H9 (cell line): ENCODE measurements around the gene LINGO4. TPM values are rescaled to one million over a fixed set of nuclear protein-coding genes. Genes with fewer than 3 reads are reported as not detected.
"Not testable (repeated sequence)": the region's sequence is repeated elsewhere in the genome, so short reads cannot be mapped to it uniquely, and the experiment has no call there.

Source experiments
- DNase-seq: peaks from one replicate; pipeline ENCODE4 v3.0.0-alpha.2; 2017
- H2AFZ ChIP-seq: one replicate; pipeline ENCODE4 v1.6.1; 2013; ENCODE audit warnings: mild to moderate bottlenecking, low read length, control low read depth, moderate library complexity
- H2AK5ac ChIP-seq: 2 replicates; pipeline ENCODE4 v1.6.1; 2013; ENCODE audit warnings: low read length, control low read depth, mixed read lengths; ENCODE audit not compliant: insufficient read length
- H2BK120ac ChIP-seq: one replicate; pipeline ENCODE4 v1.6.1; 2013; ENCODE audit warnings: low read depth, mild to moderate bottlenecking, low read length, control low read depth, inconsistent platforms; ENCODE audit not compliant: poor library complexity, severe bottlenecking
- H2BK12ac ChIP-seq: 2 replicates; pipeline ENCODE4 v1.6.1; 2013; ENCODE audit warnings: low read length, control low read depth, mixed read lengths, low read depth; ENCODE audit not compliant: insufficient read length
- H2BK15ac ChIP-seq: 2 replicates; pipeline ENCODE4 v1.6.1; 2013; ENCODE audit warnings: low read depth, low read length, control low read depth
- H2BK20ac ChIP-seq: one replicate; pipeline ENCODE4 v1.6.1; 2013; ENCODE audit warnings: low read depth, mild to moderate bottlenecking, low read length, control low read depth, inconsistent platforms; ENCODE audit not compliant: poor library complexity, severe bottlenecking
- H2BK5ac ChIP-seq: 2 replicates; pipeline ENCODE4 v1.6.1; 2013; ENCODE audit warnings: low read length, control low read depth, mixed read lengths; ENCODE audit not compliant: insufficient read length
- H3K14ac ChIP-seq: 2 replicates; pipeline ENCODE4 v1.6.1; 2013; ENCODE audit warnings: low read length, control low read depth; ENCODE audit not compliant: insufficient read depth
- H3K18ac ChIP-seq: 2 replicates; pipeline ENCODE4 v1.6.1; 2013; ENCODE audit warnings: low read depth, mild to moderate bottlenecking, mixed read lengths, low read length, control low read depth; ENCODE audit not compliant: insufficient read length
- H3K23ac ChIP-seq: 2 replicates; pipeline ENCODE4 v1.6.1; 2013; ENCODE audit warnings: low read length, control low read depth, mixed read lengths, low read depth; ENCODE audit not compliant: insufficient read length
- H3K23me2 ChIP-seq: 2 replicates; pipeline ENCODE4 v1.6.1; 2013; ENCODE audit warnings: low read depth, mild to moderate bottlenecking, mixed read lengths, low read length, control low read depth; ENCODE audit not compliant: insufficient read length, poor library complexity, severe bottlenecking
- H3K27ac ChIP-seq: 2 replicates; pipeline ENCODE4 v1.5.1; 2013; ENCODE audit warnings: low read length, control low read depth, mixed read lengths, low read depth; ENCODE audit not compliant: insufficient read length
- H3K27me3 ChIP-seq: 2 replicates; pipeline ENCODE4 v1.6.1; 2013; ENCODE audit warnings: low read length, control low read depth, inconsistent platforms; ENCODE audit not compliant: insufficient read depth
- H3K4ac ChIP-seq: 2 replicates; pipeline ENCODE4 v1.6.1; 2013; ENCODE audit warnings: low read depth, mild to moderate bottlenecking, control low read depth, inconsistent platforms, low read length, moderate library complexity
- H3K4me1 ChIP-seq: 2 replicates; pipeline ENCODE4 v1.6.1; 2013; ENCODE audit warnings: low read length, control low read depth, inconsistent platforms; ENCODE audit not compliant: insufficient read depth
- H3K4me2 ChIP-seq: 2 replicates; pipeline ENCODE4 v1.6.1; 2013; ENCODE audit warnings: low read length, control low read depth, mixed read lengths; ENCODE audit not compliant: insufficient read length, insufficient read depth
- H3K56ac ChIP-seq: 2 replicates; pipeline ENCODE4 v1.6.1; 2013; ENCODE audit warnings: low read depth, mild to moderate bottlenecking, mixed read lengths, low read length, control low read depth; ENCODE audit not compliant: insufficient read length
- H3K79me1 ChIP-seq: 2 replicates; pipeline ENCODE4 v1.6.1; 2013; ENCODE audit warnings: low read depth, mild to moderate bottlenecking, moderate library complexity, low read length, control low read depth, inconsistent platforms; ENCODE audit not compliant: insufficient read depth, poor library complexity, severe bottlenecking
- H3K79me2 ChIP-seq: 2 replicates; pipeline ENCODE4 v1.6.1; 2013; ENCODE audit warnings: low read length, control low read depth, inconsistent platforms; ENCODE audit not compliant: insufficient read depth
- H3K9ac ChIP-seq: 2 replicates; pipeline ENCODE4 v1.6.1; 2013; ENCODE audit warnings: low read length, control low read depth, mixed read lengths; ENCODE audit not compliant: insufficient read length; ENCODE audit errors: extremely low read depth
- H3K9me3 ChIP-seq: one replicate; pipeline ENCODE4 v1.6.1; 2013; ENCODE audit warnings: low read depth, low read length, inconsistent platforms; ENCODE audit not compliant: control insufficient read depth
- H3T11ph ChIP-seq: one replicate; pipeline ENCODE4 v1.6.1; 2013; ENCODE audit warnings: mild to moderate bottlenecking, low read length, control low read depth, inconsistent platforms
- H4K20me1 ChIP-seq: one replicate; pipeline ENCODE4 v1.6.1; 2013; ENCODE audit not compliant: control insufficient read depth, insufficient read length, insufficient read depth
- H4K5ac ChIP-seq: 2 replicates; pipeline ENCODE4 v1.6.1; 2013; ENCODE audit warnings: low read depth, mild to moderate bottlenecking, mixed read lengths, low read length, control low read depth; ENCODE audit not compliant: insufficient read length
- H4K8ac ChIP-seq: replicated peaks from 2 replicates; pipeline ENCODE4 v1.6.1; 2013; ENCODE audit warnings: low read length, control low read depth, mixed read lengths, low read depth; ENCODE audit not compliant: insufficient read length
- H4K91ac ChIP-seq: 2 replicates; pipeline ENCODE4 v1.6.1; 2013; ENCODE audit warnings: low read depth, mild to moderate bottlenecking, moderate library complexity, mixed read lengths, low read length, control low read depth; ENCODE audit not compliant: insufficient read length
- H3K27ac Mint-ChIP-seq, 3 experiments: 2 replicates in 2 of 3; 3 replicates in 1 of 3; pipeline ENCODE4 v1.8.0; 2020 to 2021; ENCODE audit warnings: mixed read lengths in 3 of 3, mild to moderate bottlenecking in 1 of 3, moderate library complexity in 1 of 3
- H3K27me3 Mint-ChIP-seq: 2 replicates; pipeline ENCODE4 v1.8.0; 2021; ENCODE audit warnings: low read depth, mild to moderate bottlenecking, moderate library complexity, mixed read lengths
- H3K36me3 Mint-ChIP-seq, 3 experiments: 2 replicates in 2 of 3; 3 replicates in 1 of 3; pipeline ENCODE4 v1.8.0; 2020 to 2021; ENCODE audit warnings: low read depth in 3 of 3, mixed read lengths in 3 of 3; ENCODE audit not compliant: insufficient read depth in 1 of 3
- H3K4me1 Mint-ChIP-seq, 2 experiments: 2 replicates each; pipeline ENCODE4 v1.8.0; 2020; ENCODE audit warnings: mixed read lengths in 2 of 2
- H3K4me3 Mint-ChIP-seq, 2 experiments: 2 replicates in 1 of 2; 3 replicates in 1 of 2; pipeline ENCODE4 v1.8.0; 2020 to 2021; ENCODE audit warnings: mild to moderate bottlenecking in 2 of 2, mixed read lengths in 2 of 2, moderate library complexity in 1 of 2
- H3K9me3 Mint-ChIP-seq, 2 experiments: 2 replicates in 1 of 2; 3 replicates in 1 of 2; pipeline ENCODE4 v1.8.0; 2020; ENCODE audit warnings: mild to moderate bottlenecking in 2 of 2, mixed read lengths in 2 of 2, moderate library complexity in 1 of 2
- WGBS: extraction: QIAGEN DNeasy Blood & Tissue Kit; methylation state at CpG from one replicate; pipeline ENCODE4 v1.1.7; 2013; ENCODE audit warnings: missing lambda C conversion rate, low lambda C conversion rate, mixed read lengths; ENCODE audit not compliant: insufficient read length; ENCODE audit errors: extremely low coverage; 5-methylcytosine and 5-hydroxymethylcytosine counted together
- total RNA-seq: library from RNA; stranded (reverse); gene quantifications from 2 replicates; pipeline ENCODE4 v1.2.1, GENCODE V29; 2021

The LINGO4 gene
- total RNA-seq, 1 experiment from 2014 or later: not detected

DNA sequence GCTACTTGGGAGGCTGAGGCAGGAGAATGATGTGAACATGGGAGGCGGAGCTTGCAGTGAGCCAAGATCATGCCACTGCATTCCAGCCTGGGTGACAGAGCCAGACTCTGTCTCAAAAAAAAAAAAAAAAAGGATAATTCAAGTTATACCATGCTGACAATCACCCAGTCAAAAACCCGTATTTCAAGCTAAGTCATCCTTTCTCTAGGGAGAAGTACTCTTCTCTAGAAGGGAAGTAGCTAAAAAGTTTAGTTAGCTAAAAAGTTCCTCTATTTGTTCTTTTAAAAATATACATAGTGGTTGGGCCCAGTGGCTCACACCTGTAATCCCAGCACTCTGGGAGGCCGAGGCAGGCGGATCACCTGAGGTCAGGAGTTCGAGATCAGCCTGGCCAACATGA is 24.5 kb downstream of the LINGO4 start:
- not testable (repeated sequence) for H3K27me3 ChIP-seq, H2BK15ac ChIP-seq, H3K79me2 ChIP-seq, H4K5ac ChIP-seq, H3K9me3 ChIP-seq, H3K14ac ChIP-seq, H2AFZ ChIP-seq, H2AK5ac ChIP-seq, DNase-seq, H3T11ph ChIP-seq, H3K4me2 ChIP-seq, H2BK120ac ChIP-seq, H3K27ac Mint-ChIP-seq, H3K4me1 ChIP-seq, H3K27ac ChIP-seq, H3K9me3 Mint-ChIP-seq, H4K8ac ChIP-seq, H3K23ac ChIP-seq, H3K23me2 ChIP-seq, H3K4me1 Mint-ChIP-seq, H4K91ac ChIP-seq, H3K9ac ChIP-seq, H2BK20ac ChIP-seq, H2BK12ac ChIP-seq, H3K4ac ChIP-seq, H3K27me3 Mint-ChIP-seq, H2BK5ac ChIP-seq, H3K18ac ChIP-seq, H3K79me1 ChIP-seq, H4K20me1 ChIP-seq, H3K56ac ChIP-seq, H3K4me3 Mint-ChIP-seq
- H3K36me3 Mint-ChIP-seq: peaks cover 8 to 42% (median 27%) of the 10 kb centered on the region in 3 experiments; a peak in 6 of 7 replicates
- no CpG with 5 or more reads among the region's 5 CpGs for WGBS
